K562 (cell line): ENCODE results near the gene CTXN1. TPM values are rescaled to one million over a fixed set of nuclear protein-coding genes. Genes with fewer than 3 reads are reported as not detected.

Source experiments
- CHD2 ChIP-seq: IDR thresholded peaks from 2 replicates; pipeline ENCODE4 v1.6.1; 2011; ENCODE audit warnings: low read depth, low read length
- CREB1 ChIP-seq, 2 experiments: sonication (generic) in 1 of 2; formaldehyde crosslinking in 1 of 2; IDR thresholded peaks; 2 replicates each; pipeline versions ENCODE4 v1.6.1 to v1.8.0; 2012 to 2022; ENCODE audit warnings: inconsistent platforms in 1 of 2, mild to moderate bottlenecking in 1 of 2, missing genetic modification reagents in 1 of 2, moderate library complexity in 1 of 2
- E2F5 ChIP-seq: sonication (generic); formaldehyde crosslinking; IDR thresholded peaks from 2 replicates; pipeline ENCODE4 v1.8.0; 2022; ENCODE audit warnings: mild to moderate bottlenecking, missing genetic modification reagents
- FOXM1 ChIP-seq, 2 experiments: fragments of 450-650 bp in 1 of 2; sonication (generic) in 1 of 2; formaldehyde crosslinking in 1 of 2; IDR thresholded peaks; 2 replicates each; pipeline versions ENCODE4 v1.6.1 to v1.9.0; 2017 to 2022; ENCODE audit warnings: low read depth in 2 of 2, mild to moderate bottlenecking in 2 of 2, missing genetic modification reagents in 1 of 2, moderate library complexity in 1 of 2
- GTF2E2 ChIP-seq: fragments of 200-800 bp; sonication (Bioruptor generic); IDR thresholded peaks from 2 replicates; pipeline ENCODE4 v1.6.1; 2016; ENCODE audit warnings: missing genetic modification characterization, missing compliant biosample characterization
- HEY1 ChIP-seq: fragments of 250-450 bp; sonication (Bioruptor Pico); IDR thresholded peaks from 2 replicates; pipeline ENCODE4 v1.5.0; 2020; ENCODE audit warnings: mild to moderate bottlenecking, moderate library complexity, borderline replicate concordance
- HNRNPLL ChIP-seq: fragments of 200-400 bp; formaldehyde crosslinking; IDR thresholded peaks from 2 replicates; pipeline ENCODE4 v1.6.1; 2017; ENCODE audit warnings: low read length, low read depth, mild to moderate bottlenecking; ENCODE audit not compliant: poor library complexity, severe bottlenecking
- KLF13 ChIP-seq: fragments of 450-650 bp; IDR thresholded peaks from 2 replicates; pipeline ENCODE4 v1.6.1; 2016; ENCODE audit warnings: missing genetic modification characterization, low read depth, mild to moderate bottlenecking, missing compliant biosample characterization, moderate library complexity, borderline replicate concordance
- LARP7 ChIP-seq: fragments of 450-650 bp; IDR thresholded peaks from 2 replicates; pipeline ENCODE4 v1.6.1; 2016
- MAZ ChIP-seq, 2 experiments: fragments of 450-650 bp in 1 of 2; sonication (generic) in 1 of 2; formaldehyde crosslinking; IDR thresholded peaks in 1 of 2; conservative IDR thresholded peaks in 1 of 2; 2 replicates each; pipeline versions ENCODE4 v1.4.0 to v1.5.0; 2020; ENCODE audit warnings: mild to moderate bottlenecking in 1 of 2, missing genetic modification reagents in 1 of 2
- NCOA2 ChIP-seq, 2 experiments: fragments of 450-650 bp; IDR thresholded peaks; 2 replicates each; pipeline ENCODE4 v1.6.1; 2018; ENCODE audit warnings: mild to moderate bottlenecking in 2 of 2, moderate library complexity in 1 of 2; ENCODE audit not compliant: partially characterized antibody in 2 of 2
- PYGO2 ChIP-seq: fragments of 450-650 bp; IDR thresholded peaks from 2 replicates; pipeline ENCODE4 v1.6.1; 2016; ENCODE audit warnings: mild to moderate bottlenecking, missing genetic modification characterization, moderate library complexity, missing compliant biosample characterization
- SFPQ ChIP-seq: fragments of 200-400 bp; formaldehyde crosslinking; IDR thresholded peaks from 2 replicates; pipeline ENCODE4 v1.6.1; 2017; ENCODE audit warnings: mild to moderate bottlenecking, low read depth, low read length, moderate library complexity
- TCFL5 ChIP-seq: fragments of 250-450 bp; sonication (Bioruptor Pico); conservative IDR thresholded peaks from 2 replicates; pipeline ENCODE4 v1.6.1; 2021; ENCODE audit warnings: mild to moderate bottlenecking, moderate library complexity, matching md5 sums
- XRCC3 ChIP-seq: fragments of 450-650 bp; IDR thresholded peaks from 2 replicates; pipeline ENCODE4 v1.6.1; 2017; ENCODE audit warnings: mild to moderate bottlenecking, moderate library complexity
- XRCC4 ChIP-seq: IDR thresholded peaks from one replicate; pipeline ENCODE4 v1.6.1; 2011; ENCODE audit not compliant: insufficient read depth, insufficient read length; ENCODE audit errors: extremely low read depth
- ZNF224 ChIP-seq: sonication (generic); formaldehyde crosslinking; IDR thresholded peaks from 2 replicates; pipeline ENCODE4 v1.8.0; 2022; ENCODE audit warnings: mild to moderate bottlenecking, missing genetic modification reagents
- ZNF239 ChIP-seq: fragments of 250-450 bp; sonication (Bioruptor Pico); IDR thresholded peaks from 2 replicates; pipeline ENCODE4 v1.4.0; 2020; ENCODE audit warnings: mild to moderate bottlenecking
- ZNF280A ChIP-seq: fragments of 450-650 bp; IDR thresholded peaks from 2 replicates; pipeline ENCODE4 v1.6.1; 2018; ENCODE audit warnings: mild to moderate bottlenecking, low read depth; ENCODE audit not compliant: partially characterized antibody
- ZNF551 ChIP-seq: fragments of 250-450 bp; sonication (Bioruptor Pico); IDR thresholded peaks from 2 replicates; pipeline ENCODE4 v1.5.0; 2021; ENCODE audit warnings: mild to moderate bottlenecking, moderate library complexity
- ZNF77 ChIP-seq: fragments of 250-450 bp; sonication (Bioruptor Pico); IDR thresholded peaks from 2 replicates; pipeline ENCODE4 v1.5.0; 2020
- polyA plus RNA-seq, 8 experiments: library from polyadenylated mRNA; depleted of rRNA in 4 of 8; stranded (reverse) in 5 of 8; unstranded in 3 of 8; fragments of >200 nt; fragmentation: Nextera tagmentation in 2 of 8; fragmentation: Illumina TruSeq in 1 of 8; extraction: Ambion mirVana in 2 of 8; extraction: Trizol in 1 of 8; gene quantifications; 2 replicates each; pipeline versions ENCODE4 v1.2.1 to v1.2.3, GENCODE V29; 2011 to 2014; ENCODE audit warnings: inconsistent platforms in 1 of 8, missing spikeins in 1 of 8
- total RNA-seq, 7 experiments: library from RNA; depleted of rRNA in 6 of 7; stranded (reverse); fragments of >200 nt in 6 of 7; fragmentation: Illumina TruSeq in 2 of 7; extraction: Trizol in 2 of 7; gene quantifications; 2 replicates each; pipeline versions ENCODE4 v1.2.1 to v1.2.3, GENCODE V29; 2011 to 2021; ENCODE audit warnings: low replicate concordance in 1 of 7
- TF ChIP-seq, protein P1 (sequence below): sonication (generic); formaldehyde crosslinking; IDR thresholded peaks from 2 replicates; pipeline ENCODE4 v1.9.0; 2022; ENCODE audit warnings: mild to moderate bottlenecking, missing genetic modification reagents

CTXN1 gene
- total and polyA plus RNA-seq, 9 of the 15 experiments (the other 6 are each of a cell fraction or from before 2014, with no cell fraction given): 0.15 to 37.4 (median 1.8) TPM; not detected in 2

DNA sequence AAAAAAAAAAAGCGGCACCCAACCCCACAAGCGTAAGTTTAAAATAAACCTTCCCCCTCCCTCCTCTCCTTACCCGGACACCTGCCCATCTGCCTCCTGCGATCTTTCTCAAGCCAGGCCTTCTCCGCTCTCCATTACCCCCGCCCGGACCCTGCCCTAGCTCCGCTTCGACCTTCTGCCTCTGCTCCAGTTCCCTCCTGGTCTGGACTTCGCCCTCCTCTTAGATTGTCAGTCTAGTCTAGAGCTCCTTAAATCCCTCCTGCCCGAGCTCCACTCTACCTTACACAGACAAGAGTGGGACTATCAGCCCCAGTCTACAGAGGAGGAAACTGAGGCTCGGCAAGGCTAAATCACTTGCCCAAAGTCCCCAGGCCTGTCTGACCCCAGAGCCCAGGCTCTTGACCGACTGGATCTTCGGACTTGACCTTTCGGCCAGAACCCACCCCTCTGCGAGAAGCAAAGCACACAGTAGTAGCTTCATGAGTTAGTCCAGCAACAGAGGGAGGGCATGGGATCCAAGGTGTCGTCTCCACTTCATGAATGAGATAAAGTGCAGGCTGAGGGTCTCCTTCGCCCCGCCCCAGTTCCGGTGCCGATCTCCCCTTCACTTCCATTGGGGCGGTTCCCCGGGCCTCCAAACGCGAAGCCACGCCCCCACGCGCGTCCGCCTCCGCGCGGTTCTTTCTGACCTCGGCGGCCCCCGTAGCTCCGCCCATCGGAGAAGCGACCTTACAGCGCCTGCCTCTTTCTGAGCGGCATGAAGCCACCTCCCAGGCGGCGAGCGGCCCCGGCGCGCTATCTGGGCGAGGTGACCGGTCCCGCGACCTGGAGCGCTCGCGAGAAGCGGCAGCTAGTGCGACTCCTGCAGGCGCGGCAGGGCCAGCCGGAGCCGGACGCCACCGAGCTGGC is 6.1 kb downstream of the CTXN1 start, which contains the start of gene SNAPC2 (continued):
- TF ChIP-seq, protein P1, sequence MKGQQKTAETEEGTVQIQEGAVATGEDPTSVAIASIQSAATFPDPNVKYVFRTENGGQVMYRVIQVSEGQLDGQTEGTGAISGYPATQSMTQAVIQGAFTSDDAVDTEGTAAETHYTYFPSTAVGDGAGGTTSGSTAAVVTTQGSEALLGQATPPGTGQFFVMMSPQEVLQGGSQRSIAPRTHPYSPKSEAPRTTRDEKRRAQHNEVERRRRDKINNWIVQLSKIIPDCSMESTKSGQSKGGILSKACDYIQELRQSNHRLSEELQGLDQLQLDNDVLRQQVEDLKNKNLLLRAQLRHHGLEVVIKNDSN (CRISPR knock-in tag): peak; percentile 40; the same call in 1 of the 2 replicates
- TF ChIP-seq MAZ (CRISPR knock-in tag; conservative IDR thresholded peaks at IDR 0.05 in 1 of 2, IDR thresholded peaks at IDR 0.05 in 1 of 2) (peak; percentile 65 to 75), E2F5 (no peak), XRCC3 (no peak), LARP7 (no peak), SFPQ (no peak), ZNF77 (no peak), ZNF224 (CRISPR knock-in tag) (no peak), GTF2E2 (peak; percentile 7; the same call in 1 of the 2 replicates), HEY1 (no peak), HNRNPLL (no peak), ZNF239 (CRISPR knock-in tag) (no peak), CHD2 (peak; percentile 95), ZNF280A (no peak), KLF13 (tag) (peak; percentile 56; the same call in 1 of the 2 replicates), CREB1 (IDR thresholded peaks at IDR 0.05) (peak; percentile 47), CREB1 (CRISPR knock-in tag; IDR thresholded peaks at IDR 0.05) (peak; percentile 49; the same call in 1 of the 2 replicates), NCOA2 (IDR thresholded peaks at IDR 0.05; ENCODE audit: partially characterized antibody in 2 of 2) (no peak), FOXM1 (IDR thresholded peaks at IDR 0.05; ENCODE audit: low read depth) (no peak), FOXM1 (CRISPR knock-in tag; IDR thresholded peaks at IDR 0.05; ENCODE audit: low read depth) (no peak; the same call in 1 of the 2 replicates), XRCC4 (no peak), TCFL5 (CRISPR knock-in tag) (no peak), ZNF551 (CRISPR knock-in tag) (no peak), PYGO2 (tag) (no peak)
